GM12874 (cell line): ENCODE data around the gene ABCA13.

Experiments used
- TF ChIP-seq, protein P1 (sequence below): IDR thresholded peaks from 2 replicates; pipeline ENCODE4 v1.5.1; 2011; ENCODE audit warnings: low read depth, mild to moderate bottlenecking, control low read depth, low read length, moderate library complexity; ENCODE audit not compliant: insufficient read depth

Gene ABCA13

GRCh38 chr7:48502021-48502420, 330.8 kb downstream of the ABCA13 start:
- TF ChIP-seq, protein P1, sequence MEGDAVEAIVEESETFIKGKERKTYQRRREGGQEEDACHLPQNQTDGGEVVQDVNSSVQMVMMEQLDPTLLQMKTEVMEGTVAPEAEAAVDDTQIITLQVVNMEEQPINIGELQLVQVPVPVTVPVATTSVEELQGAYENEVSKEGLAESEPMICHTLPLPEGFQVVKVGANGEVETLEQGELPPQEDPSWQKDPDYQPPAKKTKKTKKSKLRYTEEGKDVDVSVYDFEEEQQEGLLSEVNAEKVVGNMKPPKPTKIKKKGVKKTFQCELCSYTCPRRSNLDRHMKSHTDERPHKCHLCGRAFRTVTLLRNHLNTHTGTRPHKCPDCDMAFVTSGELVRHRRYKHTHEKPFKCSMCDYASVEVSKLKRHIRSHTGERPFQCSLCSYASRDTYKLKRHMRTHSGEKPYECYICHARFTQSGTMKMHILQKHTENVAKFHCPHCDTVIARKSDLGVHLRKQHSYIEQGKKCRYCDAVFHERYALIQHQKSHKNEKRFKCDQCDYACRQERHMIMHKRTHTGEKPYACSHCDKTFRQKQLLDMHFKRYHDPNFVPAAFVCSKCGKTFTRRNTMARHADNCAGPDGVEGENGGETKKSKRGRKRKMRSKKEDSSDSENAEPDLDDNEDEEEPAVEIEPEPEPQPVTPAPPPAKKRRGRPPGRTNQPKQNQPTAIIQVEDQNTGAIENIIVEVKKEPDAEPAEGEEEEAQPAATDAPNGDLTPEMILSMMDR = no peak

GRCh38 chr7:48505051-48505450, 333.8 kb downstream of the ABCA13 start:
- TF ChIP-seq, protein P1 = no peak

- TF ChIP-seq, protein P1 = no peak
Measured at GRCh38 chr7:48505466-48505865, 334.2 kb downstream of the ABCA13 start.

- TF ChIP-seq, protein P1 = no peak
Measured at GRCh38 chr7:48506569-48506968, 335.3 kb downstream of the ABCA13 start.

GRCh38 chr7:48511080-48511479, 339.8 kb downstream of the ABCA13 start:
- TF ChIP-seq, protein P1 = no peak

- TF ChIP-seq, protein P1 = no peak
Measured at GRCh38 chr7:48512892-48513291, 341.6 kb downstream of the ABCA13 start.

- TF ChIP-seq, protein P1 = no peak
Measured at GRCh38 chr7:48515171-48515570, 343.9 kb downstream of the ABCA13 start.

- TF ChIP-seq, protein P1 = no peak
Measured at GRCh38 chr7:48518092-48518491, 346.8 kb downstream of the ABCA13 start.
